GM12874 (cell line): ENCODE measurements around the gene CTCFL.

Experiments used
- CTCF ChIP-seq: IDR thresholded peaks from 2 replicates; pipeline ENCODE4 v1.5.1; 2011; ENCODE audit warnings: low read depth, mild to moderate bottlenecking, control low read depth, low read length, moderate library complexity; ENCODE audit not compliant: insufficient read depth

The CTCFL gene

GRCh38 chr20:57529810-57530209, 4.9 kb upstream of the CTCFL start:
- no peak for TF ChIP-seq CTCF

- no peak for TF ChIP-seq CTCF
Observed at GRCh38 chr20:57529160-57529585, 4.2 kb upstream of the CTCFL start.

GRCh38 chr20:57528148-57528547, 3.2 kb upstream of the CTCFL start:
- TF ChIP-seq CTCF = no peak

GRCh38 chr20:57527728-57528127, 2.8 kb upstream of the CTCFL start:
- no peak for TF ChIP-seq CTCF

- no peak for TF ChIP-seq CTCF
Observed at GRCh38 chr20:57526885-57527460, 2.0 kb upstream of the CTCFL start.

GRCh38 chr20:57526087-57526884, 1.3 kb upstream of the CTCFL start:
- TF ChIP-seq CTCF = peak; percentile 45; the same call in 1 of the 2 replicates

- no peak for TF ChIP-seq CTCF
Observed at GRCh38 chr20:57525328-57526086, 567 bp upstream of the CTCFL start.
